ENCODE data around the gene ADAMTS19. TPM values are rescaled to one million over a fixed set of nuclear protein-coding genes. Genes with fewer than 3 reads are reported as not detected.

Gene ADAMTS19
- total RNA-seq, 6 experiments from 2014 or later, result not detected

DNA sequence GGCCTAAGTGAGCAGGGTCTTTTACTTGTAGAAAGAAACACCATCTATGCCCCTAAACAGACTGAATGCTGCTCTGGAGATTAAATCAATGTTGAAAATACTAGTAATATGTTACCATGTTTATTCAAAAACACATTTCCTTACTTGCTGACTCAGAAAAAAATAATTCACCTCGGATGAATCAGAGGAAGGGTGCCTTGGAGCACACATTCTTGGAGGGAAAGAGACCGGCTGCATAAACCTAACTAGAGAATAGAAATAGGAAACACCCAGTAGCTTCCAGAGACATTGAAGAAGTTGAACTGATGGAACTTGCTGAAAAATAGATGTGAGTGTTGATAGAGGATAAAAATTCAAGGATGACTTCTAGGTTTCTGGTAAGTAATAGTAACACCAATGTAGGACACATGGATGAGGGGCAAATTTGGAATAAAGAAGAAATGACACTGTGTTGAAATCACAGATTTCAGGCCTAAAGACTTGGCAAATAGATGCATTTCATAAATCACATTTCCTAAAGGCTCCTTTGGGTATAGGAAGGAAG, 210.9 kb downstream of the ADAMTS19 start:
- H3K4me1 Mint-ChIP-seq (ENCODE audit: low read depth), result peaks cover 10% of the 10 kb centered on the region; the same call in 1 of the 2 replicates
- H3K36me3 Mint-ChIP-seq (ENCODE audit: low read depth), result no peaks in the 10 kb centered on the region
- peaks cover 24% of the 10 kb centered on the region for H3K9me3 Mint-ChIP-seq
- TF ChIP-seq, protein P1, sequence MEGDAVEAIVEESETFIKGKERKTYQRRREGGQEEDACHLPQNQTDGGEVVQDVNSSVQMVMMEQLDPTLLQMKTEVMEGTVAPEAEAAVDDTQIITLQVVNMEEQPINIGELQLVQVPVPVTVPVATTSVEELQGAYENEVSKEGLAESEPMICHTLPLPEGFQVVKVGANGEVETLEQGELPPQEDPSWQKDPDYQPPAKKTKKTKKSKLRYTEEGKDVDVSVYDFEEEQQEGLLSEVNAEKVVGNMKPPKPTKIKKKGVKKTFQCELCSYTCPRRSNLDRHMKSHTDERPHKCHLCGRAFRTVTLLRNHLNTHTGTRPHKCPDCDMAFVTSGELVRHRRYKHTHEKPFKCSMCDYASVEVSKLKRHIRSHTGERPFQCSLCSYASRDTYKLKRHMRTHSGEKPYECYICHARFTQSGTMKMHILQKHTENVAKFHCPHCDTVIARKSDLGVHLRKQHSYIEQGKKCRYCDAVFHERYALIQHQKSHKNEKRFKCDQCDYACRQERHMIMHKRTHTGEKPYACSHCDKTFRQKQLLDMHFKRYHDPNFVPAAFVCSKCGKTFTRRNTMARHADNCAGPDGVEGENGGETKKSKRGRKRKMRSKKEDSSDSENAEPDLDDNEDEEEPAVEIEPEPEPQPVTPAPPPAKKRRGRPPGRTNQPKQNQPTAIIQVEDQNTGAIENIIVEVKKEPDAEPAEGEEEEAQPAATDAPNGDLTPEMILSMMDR (IDR thresholded peaks at IDR 0.05), result no peak
- no peak overlapping the region for H3K4me3 Mint-ChIP-seq
- DNase-seq, result peak; percentile 54
- H3K27me3 Mint-ChIP-seq (ENCODE audit: insufficient read depth), result no peaks in the 10 kb centered on the region
- H3K27ac Mint-ChIP-seq, result peak overlapping the region; percentile 62

DNA sequence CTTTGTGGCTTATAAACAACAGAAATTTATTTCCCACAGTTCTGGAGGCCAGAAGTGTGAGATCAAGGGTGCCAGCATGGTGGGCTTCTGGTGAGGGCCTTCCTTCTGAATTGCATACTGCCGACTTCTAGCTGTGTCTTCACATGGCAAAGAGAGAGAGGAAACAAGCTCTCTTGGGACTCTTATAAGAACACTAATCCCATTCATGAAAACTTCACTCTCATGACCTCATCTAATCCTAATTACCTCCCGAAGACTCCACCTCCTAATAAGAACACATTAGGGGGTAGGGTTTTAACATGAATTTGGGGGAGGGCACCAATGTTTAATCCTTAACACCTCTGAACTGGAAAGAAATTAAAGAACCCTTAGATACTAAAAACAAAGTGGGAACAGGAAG, 211.9 kb downstream of the ADAMTS19 start:
- peaks cover 10% of the 10 kb centered on the region; the same call in 1 of the 2 replicates for H3K4me1 Mint-ChIP-seq (ENCODE audit: low read depth)
- H3K9me3 Mint-ChIP-seq, result peaks cover 24% of the 10 kb centered on the region
- no peaks in the 10 kb centered on the region for H3K27me3 Mint-ChIP-seq (ENCODE audit: insufficient read depth)
- H3K4me3 Mint-ChIP-seq, result no peak overlapping the region
- H3K27ac Mint-ChIP-seq, result no peak overlapping the region
- TF ChIP-seq, protein P1 (IDR thresholded peaks at IDR 0.05), result no peak
- H3K36me3 Mint-ChIP-seq (ENCODE audit: low read depth), result no peaks in the 10 kb centered on the region
- no peak for DNase-seq

DNA sequence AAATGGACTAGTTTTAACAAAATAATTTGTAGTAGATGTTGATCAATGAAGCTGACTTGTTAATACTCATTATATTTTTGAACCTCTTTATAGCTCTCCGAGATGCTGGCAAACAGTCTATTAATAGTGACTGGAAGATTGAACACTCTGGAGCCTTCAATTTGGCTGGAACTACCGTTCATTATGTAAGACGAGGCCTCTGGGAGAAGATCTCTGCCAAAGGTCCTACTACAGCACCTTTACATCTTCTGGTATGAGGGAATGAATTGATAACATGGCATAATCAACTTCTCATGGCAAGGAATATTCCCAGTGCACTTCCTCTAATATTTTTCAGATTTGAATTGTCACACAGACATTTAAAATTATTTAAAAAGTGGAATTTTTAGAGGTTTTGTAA, 219.6 kb downstream of the ADAMTS19 start:
- TF ChIP-seq, protein P1 (IDR thresholded peaks at IDR 0.05), result no peak
- Mint-ChIP-seq H3K4me1 (ENCODE audit: low read depth) (no peaks in the 10 kb centered on the region), H3K4me3 (no peak overlapping the region), H3K36me3 (ENCODE audit: low read depth) (peaks cover 4% of the 10 kb centered on the region; the same call in 1 of the 2 replicates), H3K27me3 (ENCODE audit: insufficient read depth) (no peaks in the 10 kb centered on the region), H3K9me3 (peaks cover 14% of the 10 kb centered on the region; the same call in 1 of the 2 replicates), H3K27ac (no peak overlapping the region)
- no peak for DNase-seq

GRCh38 chr5:129687941-129688340, 227.8 kb downstream of the ADAMTS19 start:
- H3K4me3 Mint-ChIP-seq, result no peak overlapping the region
- H3K9me3 Mint-ChIP-seq, result 0 out of 2 replicates have a peak, but pooled peaks cover 5% of the 10 kb centered on the region
- TF ChIP-seq, protein P1 (IDR thresholded peaks at IDR 0.05), result no peak
- no peaks in the 10 kb centered on the region for H3K27me3 Mint-ChIP-seq (ENCODE audit: insufficient read depth)
- no peaks in the 10 kb centered on the region for H3K36me3 Mint-ChIP-seq (ENCODE audit: low read depth)
- no peaks in the 10 kb centered on the region for H3K4me1 Mint-ChIP-seq (ENCODE audit: low read depth)
- no peak overlapping the region for H3K27ac Mint-ChIP-seq
- DNase-seq, result no peak

DNA sequence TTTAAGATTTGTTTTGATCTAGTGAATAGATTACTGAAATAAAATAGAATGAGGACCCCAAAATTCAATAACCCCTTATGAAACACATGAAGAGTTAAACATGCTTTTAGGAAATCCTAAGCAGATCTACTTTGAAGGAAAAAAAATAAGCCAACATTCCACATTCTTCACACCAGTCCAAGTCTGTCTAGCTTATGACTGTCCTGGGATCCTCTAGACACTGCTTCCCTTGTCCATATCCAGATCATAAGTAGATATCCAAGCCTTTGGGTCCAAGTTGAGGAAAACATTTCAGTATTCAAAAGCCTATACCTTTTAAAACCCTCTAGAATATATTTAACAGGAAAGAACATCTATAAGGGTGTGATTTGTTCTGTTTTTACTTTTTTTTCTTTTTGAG, 228.9 kb downstream of the ADAMTS19 start:
- Mint-ChIP-seq H3K36me3 (ENCODE audit: low read depth) (no peaks in the 10 kb centered on the region), H3K27ac (no peak overlapping the region), H3K27me3 (ENCODE audit: insufficient read depth) (no peaks in the 10 kb centered on the region), H3K4me1 (ENCODE audit: low read depth) (no peaks in the 10 kb centered on the region), H3K9me3 (0 out of 2 replicates have a peak, but pooled peaks cover 1% of the 10 kb centered on the region), H3K4me3 (no peak overlapping the region)
- no peak for DNase-seq
- TF ChIP-seq, protein P1 (IDR thresholded peaks at IDR 0.05), result no peak
